MM.1S (cell line): Measurements from ENCODE around the gene ZG16B.

ENCODE experiments used
- CTCF ChIP-seq: fragments of 300-600 bp; sonication (generic); IDR thresholded peaks from 2 replicates; pipeline ENCODE4 v1.5.1; 2016; ENCODE audit warnings: antibody characterized with exemption, low read length, mixed read lengths
- EZH2 ChIP-seq: fragments of 300-600 bp; sonication (generic); optimal IDR thresholded peaks from 2 replicates; pipeline ENCODE3; 2017; ENCODE audit warnings: low read depth, mild to moderate bottlenecking, antibody characterized with exemption, low read length, mixed read lengths
- EZH2phosphoT487 ChIP-seq: fragments of 300-600 bp; sonication (generic); IDR thresholded peaks from 2 replicates; pipeline ENCODE4 v1.6.1; 2018; ENCODE audit warnings: antibody characterized with exemption, low read length

- TF ChIP-seq CTCF (peak; percentile 93), EZH2phosphoT487 (no peak), EZH2 (no peak)
Measured at GRCh38 chr16:2874912-2875362, 44.8 kb downstream of the ZG16B start.
